OCI-LY7 (cell line): ENCODE measurements around the gene PRAC2. TPM values are rescaled to one million over a fixed set of nuclear protein-coding genes. Genes with fewer than 3 reads are reported as not detected.

Experiments used
- BruUV-seq: library from RNA; stranded (reverse); fragments of 400-500 nt; replicated peaks from 2 replicates; lab custom pipeline; 2021; lab: Mats Ljungman, UMichigan
- CTCF ChIA-PET: fragments of 300-600 bp; sonication (Branson Sonifier 250); formaldehyde crosslinking; loops from one replicate; lab custom pipeline; 2022; ENCODE audit warnings: antibody characterized with exemption; ENCODE audit not compliant: unreplicated experiment; lab: Charles Lee
- POLR2A ChIA-PET: fragments of 300-600 bp; sonication (Branson Sonifier 250); formaldehyde crosslinking; loops from one replicate; lab custom pipeline; 2022; ENCODE audit warnings: antibody characterized with exemption; lab: Charles Lee
- DNase-seq: peaks from one replicate; pipeline ENCODE4 v3.0.0-alpha.2; 2015; ENCODE audit warnings: low spot score
- H2AFZ ChIP-seq: fragments of 200-600 bp; sonication (generic), shearing (Covaris generic); 2 replicates; pipeline ENCODE4 v1.6.1; 2014; ENCODE audit warnings: mild to moderate bottlenecking, antibody characterized with exemption, low read length, moderate library complexity
- H3K27ac ChIP-seq: fragments of 200-600 bp; sonication (generic); 2 replicates; pipeline ENCODE4 v1.5.1; 2014; ENCODE audit warnings: mixed run types, low read depth, mild to moderate bottlenecking, moderate library complexity, low read length, inconsistent platforms; ENCODE audit not compliant: poor library complexity, severe bottlenecking
- H3K36me3 ChIP-seq: fragments of 200-600 bp; sonication (generic); 2 replicates; pipeline ENCODE4 v1.6.1; 2014; ENCODE audit warnings: mild to moderate bottlenecking, antibody characterized with exemption, low read length, moderate library complexity, mixed read lengths; ENCODE audit not compliant: insufficient read depth
- H3K4me1 ChIP-seq: fragments of 200-600 bp; sonication (generic); 2 replicates; pipeline ENCODE4 v1.5.1; 2014; ENCODE audit warnings: mild to moderate bottlenecking, low read length; ENCODE audit not compliant: insufficient read depth, poor library complexity, severe bottlenecking
- H3K4me2 ChIP-seq: fragments of 200-600 bp; sonication (generic); 2 replicates; pipeline ENCODE4 v1.6.1; 2014; ENCODE audit warnings: mild to moderate bottlenecking, low read length
- H3K4me3 ChIP-seq: fragments of 200-600 bp; sonication (generic); 2 replicates; pipeline ENCODE4 v1.5.1; 2014; ENCODE audit warnings: mild to moderate bottlenecking, low read depth, low read length; ENCODE audit not compliant: poor library complexity, severe bottlenecking
- H3K79me2 ChIP-seq: fragments of 200-600 bp; sonication (generic); 2 replicates; pipeline ENCODE4 v1.6.1; 2016; ENCODE audit warnings: low read depth, mild to moderate bottlenecking, low read length, moderate library complexity, mixed read lengths; ENCODE audit not compliant: insufficient read depth
- H3K9me2 ChIP-seq: fragments of 200-600 bp; sonication (generic); 2 replicates; pipeline ENCODE4 v1.6.1; 2016; ENCODE audit warnings: mild to moderate bottlenecking, low read length, mixed read lengths; ENCODE audit not compliant: insufficient read depth
- H3K9me3 ChIP-seq: fragments of 200-600 bp; sonication (generic); 2 replicates; pipeline ENCODE4 v1.6.1; 2014; ENCODE audit warnings: mild to moderate bottlenecking, mixed run types, low read length, mixed read lengths
- H4K20me1 ChIP-seq: fragments of 200-600 bp; sonication (generic); 2 replicates; pipeline ENCODE4 v1.6.1; 2014; ENCODE audit warnings: mild to moderate bottlenecking, antibody characterized with exemption, low read length, moderate library complexity, mixed read lengths; ENCODE audit not compliant: insufficient read depth
- EZH2phosphoT487 ChIP-seq: fragments of 200-600 bp; sonication (generic); IDR thresholded peaks from 2 replicates; pipeline ENCODE4 v1.6.1; 2018; ENCODE audit warnings: low read depth, borderline replicate concordance, mild to moderate bottlenecking, mixed run types, antibody characterized with exemption, low read length, moderate library complexity, mixed read lengths
- intact Hi-C: fragments of 100-400 bp; cut with micrococcal nuclease; formaldehyde crosslinking; loops from one replicate; pipeline ENCODE4 v1.10.0; 2022; ENCODE audit not compliant: unreplicated experiment
- microRNA-seq: library from miRNA; unstranded; fragments of <30 nt; microRNA quantifications from one replicate; pipeline ENCODE4 v1.2.0, GENCODE V29; 2022; ENCODE audit warnings: borderline replicate concordance
- small RNA-seq: library from RNA; depleted of rRNA; stranded (forward); fragments of <200 nt; gene quantifications from one replicate; pipeline ENCODE3, GENCODE V24; 2014
- total RNA-seq, 2 experiments: library from RNA; depleted of rRNA in 1 of 2; stranded (reverse); fragments of >200 nt in 1 of 2; shearing (Covaris generic) in 1 of 2; gene quantifications; 2 replicates each; pipeline ENCODE4 v1.2.3, GENCODE V29; 2014 to 2022
- TF ChIP-seq, protein P1 (sequence below): fragments of 200-600 bp; sonication (generic); conservative IDR thresholded peaks from 2 replicates; pipeline ENCODE4 v1.5.1; 2014; ENCODE audit warnings: mild to moderate bottlenecking, antibody characterized with exemption, low read length, moderate library complexity, mixed read lengths

PRAC2 gene
- total RNA-seq, 2 experiments from 2014 or later, result not detected

DNA sequence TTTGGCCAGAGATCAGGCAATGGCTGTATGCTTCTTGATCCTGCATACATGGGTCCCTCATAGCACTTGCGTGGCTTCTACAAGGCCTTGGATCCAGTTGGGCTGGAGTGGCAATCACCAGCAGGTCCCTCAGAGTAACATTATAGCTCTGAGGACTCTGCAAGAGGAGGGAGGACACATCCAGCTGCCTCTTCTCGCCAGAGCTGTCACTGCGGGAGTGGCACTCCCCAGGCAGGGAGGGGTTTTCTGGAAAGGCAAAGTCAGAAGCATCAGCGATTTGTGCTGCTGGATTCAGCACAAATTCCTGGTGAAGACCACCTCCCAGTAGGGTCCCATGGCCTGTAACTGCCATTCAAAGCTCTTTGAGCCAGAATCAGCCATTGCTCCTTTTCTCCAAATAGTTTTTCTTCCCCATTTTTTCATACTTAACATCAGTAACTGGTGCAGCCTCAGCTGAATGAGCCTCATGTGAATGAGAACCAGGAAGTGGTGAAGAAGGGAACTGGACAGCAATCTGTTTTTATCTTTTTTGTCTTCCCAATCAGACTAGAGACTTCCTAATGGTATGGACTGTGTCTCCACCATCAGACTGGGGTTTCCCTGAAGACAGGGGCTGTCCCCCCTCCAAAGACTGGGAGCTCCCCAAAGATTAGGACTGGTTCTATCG, 46.2 kb downstream of the PRAC2 start:
- Histone ChIP-seq H3K79me2 (no peaks in the 10 kb centered on the region), H3K9me2 (no peaks in the 10 kb centered on the region), H3K4me3 (no peak overlapping the region), H4K20me1 (no peaks in the 10 kb centered on the region), H2AFZ (no peak overlapping the region), H3K27ac (no peak overlapping the region), H3K4me2 (no peak overlapping the region), H3K36me3 (no peaks in the 10 kb centered on the region), H3K4me1 (no peaks in the 10 kb centered on the region), H3K9me3 (no peaks in the 10 kb centered on the region)
- intact Hi-C loops, result no loop called here
- no peak for DNase-seq
- ChIA-PET POLR2A (interaction anchor here (0.6 kb wide), 1 partner anchor 33 kb away, joined by 4 read pairs; no protein-coding TSS in a partner anchor), CTCF (no interaction called here)
- no TSS peak for BruUV-seq
- TF ChIP-seq EZH2phosphoT487, result no peak
- TF ChIP-seq, protein P1, sequence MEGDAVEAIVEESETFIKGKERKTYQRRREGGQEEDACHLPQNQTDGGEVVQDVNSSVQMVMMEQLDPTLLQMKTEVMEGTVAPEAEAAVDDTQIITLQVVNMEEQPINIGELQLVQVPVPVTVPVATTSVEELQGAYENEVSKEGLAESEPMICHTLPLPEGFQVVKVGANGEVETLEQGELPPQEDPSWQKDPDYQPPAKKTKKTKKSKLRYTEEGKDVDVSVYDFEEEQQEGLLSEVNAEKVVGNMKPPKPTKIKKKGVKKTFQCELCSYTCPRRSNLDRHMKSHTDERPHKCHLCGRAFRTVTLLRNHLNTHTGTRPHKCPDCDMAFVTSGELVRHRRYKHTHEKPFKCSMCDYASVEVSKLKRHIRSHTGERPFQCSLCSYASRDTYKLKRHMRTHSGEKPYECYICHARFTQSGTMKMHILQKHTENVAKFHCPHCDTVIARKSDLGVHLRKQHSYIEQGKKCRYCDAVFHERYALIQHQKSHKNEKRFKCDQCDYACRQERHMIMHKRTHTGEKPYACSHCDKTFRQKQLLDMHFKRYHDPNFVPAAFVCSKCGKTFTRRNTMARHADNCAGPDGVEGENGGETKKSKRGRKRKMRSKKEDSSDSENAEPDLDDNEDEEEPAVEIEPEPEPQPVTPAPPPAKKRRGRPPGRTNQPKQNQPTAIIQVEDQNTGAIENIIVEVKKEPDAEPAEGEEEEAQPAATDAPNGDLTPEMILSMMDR, result no peak

DNA sequence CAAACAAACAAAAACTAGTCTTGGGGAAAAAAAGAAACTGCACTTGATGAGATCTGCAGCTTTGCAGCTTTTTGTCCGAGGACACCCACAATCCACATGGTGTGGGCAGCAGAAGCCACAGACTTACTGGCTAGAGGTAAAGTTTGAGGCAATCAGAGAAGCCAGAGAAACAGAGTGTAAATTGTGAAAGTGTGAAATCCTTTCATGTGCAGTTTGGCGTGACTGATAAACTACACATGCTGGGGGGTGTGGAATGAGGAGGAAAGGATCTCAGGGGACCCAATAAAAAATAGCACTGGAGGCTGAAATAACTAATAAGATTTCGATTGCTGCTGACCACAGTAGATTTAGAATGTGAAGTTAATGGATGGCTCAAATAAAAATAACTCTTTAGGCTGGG, 48.0 kb downstream of the PRAC2 start:
- no peak overlapping the region for H2AFZ ChIP-seq
- DNase-seq, result no peak
- TF ChIP-seq, protein P1, result no peak
- no peak for TF ChIP-seq EZH2phosphoT487
- BruUV-seq, result no TSS peak
- no peaks in the 10 kb centered on the region for H3K36me3 ChIP-seq
- H3K9me3 ChIP-seq, result no peaks in the 10 kb centered on the region
- H3K79me2 ChIP-seq, result no peaks in the 10 kb centered on the region
- POLR2A ChIA-PET, result interaction anchor here (1.8 kb wide), 1 partner anchor 15 kb away, joined by 3 read pairs; no protein-coding TSS in a partner anchor
- CTCF ChIA-PET, result no interaction called here
- H3K4me3 ChIP-seq, result no peak overlapping the region
- H3K4me2 ChIP-seq, result no peak overlapping the region
- no peaks in the 10 kb centered on the region for H4K20me1 ChIP-seq
- intact Hi-C loops, result no loop called here
- no peaks in the 10 kb centered on the region for H3K9me2 ChIP-seq
- H3K4me1 ChIP-seq, result no peaks in the 10 kb centered on the region
- no peak overlapping the region for H3K27ac ChIP-seq

DNA sequence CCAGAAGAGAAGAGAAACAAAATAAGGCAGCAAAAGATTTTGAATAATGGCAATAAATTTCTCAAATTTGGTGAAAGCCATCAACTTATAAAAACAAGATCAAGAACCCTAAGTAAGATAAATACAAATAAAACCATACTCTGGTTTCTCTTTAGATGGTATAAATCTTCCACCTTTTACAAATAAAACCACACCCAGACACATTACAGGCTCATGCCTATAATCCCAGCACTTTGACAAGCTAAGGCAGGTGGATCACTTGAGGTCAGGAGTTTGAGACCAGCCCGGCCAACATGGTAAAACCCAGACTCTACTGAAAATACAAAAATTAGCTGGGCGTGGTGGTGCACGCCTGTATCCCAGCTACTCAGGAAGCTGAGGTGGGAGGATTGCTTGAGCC, 50.3 kb downstream of the PRAC2 start:
- ChIA-PET CTCF (no interaction called here), POLR2A (no interaction called here)
- Histone ChIP-seq H4K20me1 (no peaks in the 10 kb centered on the region), H3K9me2 (no peaks in the 10 kb centered on the region), H3K4me1 (no peaks in the 10 kb centered on the region), H3K79me2 (no peaks in the 10 kb centered on the region), H3K4me2 (no peak overlapping the region), H3K36me3 (no peaks in the 10 kb centered on the region), H3K4me3 (no peak overlapping the region), H2AFZ (no peak overlapping the region), H3K9me3 (no peaks in the 10 kb centered on the region), H3K27ac (no peak overlapping the region)
- TF ChIP-seq EZH2phosphoT487, result no peak
- TF ChIP-seq, protein P1, result no peak
- no peak for DNase-seq
- intact Hi-C loops, result no loop called here
- no TSS peak for BruUV-seq

Small RNA genes within 50 kb of the gene (microRNA-seq; reads per million reads assigned to microRNA genes)
- gene MIR3185, result not detected

Small RNA genes within 50 kb of the gene (small RNA-seq; reads per million reads assigned to genes)
- gene AC091179.2, result not detected
- gene COX6B1P2, result not detected
- not detected for gene MIR3185
- gene RF02132, result not detected
- gene RF02133, result not detected
- not detected for gene RN7SL125P

Other genes starting within 250 kb of the PRAC2 start
- not detected in 2 replicates for gene HOXB1, start 192.2 kb upstream of the PRAC2 start, total RNA-seq (2014; rRNA removed; shearing (Covaris generic))
- gene HOXB1, start 192.2 kb upstream of the PRAC2 start, total RNA-seq (2022), result not detected in 2 replicates
- not detected in 2 replicates for gene HOXB2, start 178.1 kb upstream of the PRAC2 start, total RNA-seq (2014; rRNA removed; shearing (Covaris generic))
- not detected in 2 replicates for gene HOXB2, start 178.1 kb upstream of the PRAC2 start, total RNA-seq (2022)
- gene HOXB4, start 144.8 kb upstream of the PRAC2 start, total RNA-seq (2014; rRNA removed; shearing (Covaris generic)), result 7.2 and 7.4 TPM in 2 replicates
- gene HOXB4, start 144.8 kb upstream of the PRAC2 start, total RNA-seq (2022), result 8.9 and 9.2 TPM in 2 replicates
- gene HOXB3, start 132.9 kb upstream of the PRAC2 start, total RNA-seq (2014; rRNA removed; shearing (Covaris generic)), result 7.7 and 14.0 TPM in 2 replicates
- gene HOXB3, start 132.9 kb upstream of the PRAC2 start, total RNA-seq (2022), result 13.0 and 14.6 TPM in 2 replicates
- gene HOXB5, start 129.4 kb upstream of the PRAC2 start, total RNA-seq (2014; rRNA removed; shearing (Covaris generic)), result not detected in 2 replicates
- not detected in 2 replicates for gene HOXB5, start 129.4 kb upstream of the PRAC2 start, total RNA-seq (2022)
- 0.41 TPM in 1 of 2 replicates, not detected in the other for gene HOXB6, start 118.2 kb upstream of the PRAC2 start, total RNA-seq (2014; rRNA removed; shearing (Covaris generic))
- not detected in 2 replicates for gene HOXB6, start 118.2 kb upstream of the PRAC2 start, total RNA-seq (2022)
- 6.3 and 9.2 TPM in 2 replicates for gene HOXB7, start 112.2 kb upstream of the PRAC2 start, total RNA-seq (2014; rRNA removed; shearing (Covaris generic))
- gene HOXB7, start 112.2 kb upstream of the PRAC2 start, total RNA-seq (2022), result 16.3 and 17.0 TPM in 2 replicates
- gene HOXB8, start 107.9 kb upstream of the PRAC2 start, total RNA-seq (2014; rRNA removed; shearing (Covaris generic)), result not detected in 2 replicates
- gene HOXB8, start 107.9 kb upstream of the PRAC2 start, total RNA-seq (2022), result not detected in 2 replicates
- gene HOXB9, start 96.8 kb upstream of the PRAC2 start, total RNA-seq (2014; rRNA removed; shearing (Covaris generic)), result not detected in 2 replicates
- not detected in 2 replicates for gene HOXB9, start 96.8 kb upstream of the PRAC2 start, total RNA-seq (2022)
- gene PRAC1, start 667 bp upstream of the PRAC2 start, total RNA-seq (2014; rRNA removed; shearing (Covaris generic)), result not detected in 2 replicates
- not detected in 2 replicates for gene PRAC1, start 667 bp upstream of the PRAC2 start, total RNA-seq (2022)
- gene HOXB13, start 5.6 kb downstream of the PRAC2 start, total RNA-seq (2014; rRNA removed; shearing (Covaris generic)), result not detected in 2 replicates
- gene HOXB13, start 5.6 kb downstream of the PRAC2 start, total RNA-seq (2022), result not detected in 2 replicates
- gene TTLL6, start 94.0 kb downstream of the PRAC2 start, total RNA-seq (2014; rRNA removed; shearing (Covaris generic)), result not detected in 2 replicates
- gene TTLL6, start 94.0 kb downstream of the PRAC2 start, total RNA-seq (2022), result not detected in 2 replicates
- gene CALCOCO2, start 107.8 kb downstream of the PRAC2 start, total RNA-seq (2014; rRNA removed; shearing (Covaris generic)), result 15.3 and 22.7 TPM in 2 replicates
- 64.5 and 77.9 TPM in 2 replicates for gene CALCOCO2, start 107.8 kb downstream of the PRAC2 start, total RNA-seq (2022)
- gene ATP5MC1, start 169.6 kb downstream of the PRAC2 start, total RNA-seq (2014; rRNA removed; shearing (Covaris generic)), result 97.4 and 120 TPM in 2 replicates
- gene ATP5MC1, start 169.6 kb downstream of the PRAC2 start, total RNA-seq (2022), result 96.4 and 135 TPM in 2 replicates
- gene UBE2Z, start 185.2 kb downstream of the PRAC2 start, total RNA-seq (2014; rRNA removed; shearing (Covaris generic)), result 44.7 and 52.3 TPM in 2 replicates
- gene UBE2Z, start 185.2 kb downstream of the PRAC2 start, total RNA-seq (2022), result 81.1 and 81.2 TPM in 2 replicates
- gene SNF8, start 221.7 kb downstream of the PRAC2 start, total RNA-seq (2014; rRNA removed; shearing (Covaris generic)), result 45.8 and 57.2 TPM in 2 replicates
- 73.3 and 92.2 TPM in 2 replicates for gene SNF8, start 221.7 kb downstream of the PRAC2 start, total RNA-seq (2022)
- not detected in 2 replicates for gene GIP, start 245.4 kb downstream of the PRAC2 start, total RNA-seq (2014; rRNA removed; shearing (Covaris generic))
- not detected in 2 replicates for gene GIP, start 245.4 kb downstream of the PRAC2 start, total RNA-seq (2022)